ENCODE data around the gene NRAP.

NRAP gene

GRCh38 chr10:113560071-113560470 lies 103.8 kb downstream of the NRAP start:
- DNase-seq (ENCODE audit: low spot score) = no peak

- no peak for DNase-seq (ENCODE audit: low spot score)
Observed at GRCh38 chr10:113557903-113558321, 105.9 kb downstream of the NRAP start.

GRCh38 chr10:113557424-113557862 lies 106.4 kb downstream of the NRAP start:
- no peak for DNase-seq (ENCODE audit: low spot score)

- DNase-seq (ENCODE audit: low spot score) = no peak
Observed at GRCh38 chr10:113555751-113556150, 108.1 kb downstream of the NRAP start.

GRCh38 chr10:113555245-113555644 lies 108.6 kb downstream of the NRAP start:
- no peak for DNase-seq (ENCODE audit: low spot score)

- no peak for DNase-seq (ENCODE audit: low spot score)
Observed at GRCh38 chr10:113554214-113554613, 109.6 kb downstream of the NRAP start.

- no peak for DNase-seq (ENCODE audit: low spot score)
Observed at GRCh38 chr10:113553149-113553548, 110.7 kb downstream of the NRAP start.

GRCh38 chr10:113552701-113553100 lies 111.1 kb downstream of the NRAP start, which contains the start of gene HABP2:
HABP2 (plus strand) TSS chr10:113553053; CDS start chr10:113553122, 69 bp downstream.
- no peak for DNase-seq (ENCODE audit: low spot score)

- no peak for DNase-seq (ENCODE audit: low spot score)
Observed at GRCh38 chr10:113552014-113552413, 111.8 kb downstream of the NRAP start.

- DNase-seq (ENCODE audit: low spot score) = no peak
Observed at GRCh38 chr10:113550365-113550764, 113.5 kb downstream of the NRAP start.

- DNase-seq (ENCODE audit: low spot score) = no peak
Observed at GRCh38 chr10:113549856-113550255, 114.0 kb downstream of the NRAP start.

GRCh38 chr10:113547426-113547825 lies 116.4 kb downstream of the NRAP start:
- no peak for DNase-seq (ENCODE audit: low spot score)

- no peak for DNase-seq (ENCODE audit: low spot score)
Observed at GRCh38 chr10:113544392-113544791, 119.4 kb downstream of the NRAP start.

- no peak for DNase-seq (ENCODE audit: low spot score)
Observed at GRCh38 chr10:113543107-113543955, 120.5 kb downstream of the NRAP start.

GRCh38 chr10:113541549-113541927 lies 122.3 kb downstream of the NRAP start:
- DNase-seq (ENCODE audit: low spot score) = no peak

- peak; percentile 68 for DNase-seq (ENCODE audit: low spot score)
Observed at GRCh38 chr10:113540845-113541548, 122.8 kb downstream of the NRAP start.

- DNase-seq (ENCODE audit: low spot score) = peak; percentile 92
Observed at GRCh38 chr10:113539789-113540188, 124.1 kb downstream of the NRAP start.
